Sigmoid colon (tissue), 7 donors: ENCODE measurements around the gene PARVB. TPM values are rescaled to one million over a fixed set of nuclear protein-coding genes. Genes with fewer than 3 reads are reported as not detected.

Source experiments
- DNase-seq: peaks from one replicate; pipeline ENCODE4 v3.0.0-alpha.2; 2019
- H3K27ac ChIP-seq, 4 donors: fragments of 200-600 bp; sonication (generic); one replicate each; pipeline ENCODE4 v1.5.1; 2016 to 2019; ENCODE audit warnings: mild to moderate bottlenecking in 1 of 4
- H3K27me3 ChIP-seq, 3 donors: fragments of 200-600 bp; sonication (generic); one replicate each; pipeline ENCODE4 v1.5.1; 2019; ENCODE audit warnings: mild to moderate bottlenecking in 1 of 3
- H3K36me3 ChIP-seq, 4 donors: fragments of 200-600 bp; sonication (generic); one replicate each; pipeline ENCODE4 v1.5.1; 2016 to 2019
- H3K4me1 ChIP-seq, 4 donors: fragments of 200-600 bp; sonication (generic); one replicate each; pipeline ENCODE4 v1.5.1; 2017 to 2019
- H3K4me3 ChIP-seq, 4 donors: fragments of 200-600 bp; sonication (generic); one replicate each; pipeline ENCODE4 v1.5.1; 2017 to 2019; ENCODE audit warnings: mild to moderate bottlenecking in 2 of 4, moderate library complexity in 1 of 4
- H3K9me3 ChIP-seq, 4 donors: fragments of 200-600 bp in 3 of 4; sonication (generic) in 3 of 4; one replicate each; pipeline versions ENCODE4 v1.5.1 to v1.6.1; 2013 to 2019
- EP300 ChIP-seq, 4 donors: sonication (generic); formaldehyde crosslinking; IDR thresholded peaks; one replicate each; pipeline ENCODE4 v1.6.1; 2017; ENCODE audit warnings: antibody characterized with exemption in 4 of 4
- POLR2A ChIP-seq, 2 donors: fragments of 450-650 bp; IDR thresholded peaks; one replicate each; pipeline ENCODE4 v1.6.1; 2016; ENCODE audit warnings: antibody characterized with exemption in 2 of 2, mild to moderate bottlenecking in 2 of 2, moderate library complexity in 2 of 2
- POLR2AphosphoS5 ChIP-seq, 4 donors: sonication (generic); formaldehyde crosslinking; IDR thresholded peaks; one replicate each; pipeline ENCODE4 v1.6.1; 2017; ENCODE audit warnings: antibody characterized with exemption in 4 of 4
- WGBS, 2 donors: extraction: QIAGEN DNeasy Blood & Tissue Kit; methylation state at CpG; one replicate each; pipeline ENCODE4 v1.1.7; 2013; 5-methylcytosine and 5-hydroxymethylcytosine counted together
- intact Hi-C: fragments of 100-400 bp; cut with DNase I; formaldehyde crosslinking; loops from one replicate; pipeline ENCODE4 v1.15.1; 2023
- polyA plus RNA-seq, 3 donors: library from polyadenylated mRNA; stranded (reverse); fragments of 200-250 nt; gene quantifications; one replicate each; pipeline ENCODE4 v1.2.3, GENCODE V29; 2013
- total RNA-seq, 4 donors: library from RNA; depleted of rRNA; stranded (reverse); fragments of >200 nt; gene quantifications; one replicate each; pipeline ENCODE4 v1.1.0, GENCODE V29; 2016
- TF ChIP-seq, protein P1 (sequence below), 4 experiments: fragments of 450-650 bp in 3 of 4; fragments of 200-600 bp in 1 of 4; IDR thresholded peaks; one replicate each; pipeline ENCODE4 v1.5.1; 2016 to 2019; ENCODE audit warnings: antibody characterized with exemption in 4 of 4, mild to moderate bottlenecking in 3 of 4, moderate library complexity in 2 of 4
- donor health status: healthy with polysubstance abuse.
- donor health status: Bipolar disorder and iron deficiency.
- donor health status: healthy.

The PARVB gene
- total and polyA plus RNA-seq, 7 donors, result 6.9 to 21.6 (median 18.9) TPM

DNA sequence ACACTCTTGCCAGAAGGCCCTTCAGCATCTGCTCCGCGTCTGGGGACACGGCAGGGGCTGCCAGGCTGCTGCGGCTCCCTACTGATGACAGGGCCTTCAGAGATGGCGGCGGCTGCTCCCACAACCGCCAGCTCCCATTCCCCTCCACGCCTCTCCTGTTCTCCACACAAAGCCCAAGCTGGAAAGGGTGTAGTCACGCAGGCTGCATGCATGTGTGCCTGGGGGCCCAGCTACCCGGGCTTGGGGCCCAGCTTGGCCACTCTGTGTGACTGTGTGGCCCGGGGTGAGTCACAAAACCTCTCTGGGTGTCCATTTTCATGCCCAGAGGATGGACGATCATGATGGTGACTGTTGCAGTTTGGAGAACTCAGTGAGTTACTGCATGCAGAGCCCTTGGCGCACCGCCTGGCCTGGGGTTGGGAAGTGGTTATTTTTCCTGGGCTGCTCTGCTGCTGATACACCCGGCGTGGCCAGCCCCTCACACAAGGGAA, 31.7 kb upstream of the PARVB start:
- Histone ChIP-seq H3K4me3 (no peak overlapping the region), H3K27ac (no peak overlapping the region), H3K9me3 (no peaks in the 10 kb centered on the region), H3K27me3 (no peaks in the 10 kb centered on the region), H3K4me1 (peaks cover 0 to 8% (median 0%) of the 10 kb centered on the region in 4 donors), H3K36me3 (peaks cover 25 to 90% (median 36%) of the 10 kb centered on the region in 4 donors)
- WGBS, 2 donors, result 85 to 90% methylated on average over 16 of the region's 16 CpGs
- intact Hi-C loops, result loop anchor here (5.0 to 10.0 kb wide), 2 partner anchors 95 to 332 kb away; no protein-coding TSS in a partner anchor
- peak; percentile 50 for DNase-seq
- TF ChIP-seq POLR2AphosphoS5 (IDR thresholded peaks at IDR 0.05), result no peak
- TF ChIP-seq, protein P1, sequence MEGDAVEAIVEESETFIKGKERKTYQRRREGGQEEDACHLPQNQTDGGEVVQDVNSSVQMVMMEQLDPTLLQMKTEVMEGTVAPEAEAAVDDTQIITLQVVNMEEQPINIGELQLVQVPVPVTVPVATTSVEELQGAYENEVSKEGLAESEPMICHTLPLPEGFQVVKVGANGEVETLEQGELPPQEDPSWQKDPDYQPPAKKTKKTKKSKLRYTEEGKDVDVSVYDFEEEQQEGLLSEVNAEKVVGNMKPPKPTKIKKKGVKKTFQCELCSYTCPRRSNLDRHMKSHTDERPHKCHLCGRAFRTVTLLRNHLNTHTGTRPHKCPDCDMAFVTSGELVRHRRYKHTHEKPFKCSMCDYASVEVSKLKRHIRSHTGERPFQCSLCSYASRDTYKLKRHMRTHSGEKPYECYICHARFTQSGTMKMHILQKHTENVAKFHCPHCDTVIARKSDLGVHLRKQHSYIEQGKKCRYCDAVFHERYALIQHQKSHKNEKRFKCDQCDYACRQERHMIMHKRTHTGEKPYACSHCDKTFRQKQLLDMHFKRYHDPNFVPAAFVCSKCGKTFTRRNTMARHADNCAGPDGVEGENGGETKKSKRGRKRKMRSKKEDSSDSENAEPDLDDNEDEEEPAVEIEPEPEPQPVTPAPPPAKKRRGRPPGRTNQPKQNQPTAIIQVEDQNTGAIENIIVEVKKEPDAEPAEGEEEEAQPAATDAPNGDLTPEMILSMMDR (IDR thresholded peaks at IDR 0.05), result no peak
- TF ChIP-seq EP300 (IDR thresholded peaks at IDR 0.05), result no peak

DNA sequence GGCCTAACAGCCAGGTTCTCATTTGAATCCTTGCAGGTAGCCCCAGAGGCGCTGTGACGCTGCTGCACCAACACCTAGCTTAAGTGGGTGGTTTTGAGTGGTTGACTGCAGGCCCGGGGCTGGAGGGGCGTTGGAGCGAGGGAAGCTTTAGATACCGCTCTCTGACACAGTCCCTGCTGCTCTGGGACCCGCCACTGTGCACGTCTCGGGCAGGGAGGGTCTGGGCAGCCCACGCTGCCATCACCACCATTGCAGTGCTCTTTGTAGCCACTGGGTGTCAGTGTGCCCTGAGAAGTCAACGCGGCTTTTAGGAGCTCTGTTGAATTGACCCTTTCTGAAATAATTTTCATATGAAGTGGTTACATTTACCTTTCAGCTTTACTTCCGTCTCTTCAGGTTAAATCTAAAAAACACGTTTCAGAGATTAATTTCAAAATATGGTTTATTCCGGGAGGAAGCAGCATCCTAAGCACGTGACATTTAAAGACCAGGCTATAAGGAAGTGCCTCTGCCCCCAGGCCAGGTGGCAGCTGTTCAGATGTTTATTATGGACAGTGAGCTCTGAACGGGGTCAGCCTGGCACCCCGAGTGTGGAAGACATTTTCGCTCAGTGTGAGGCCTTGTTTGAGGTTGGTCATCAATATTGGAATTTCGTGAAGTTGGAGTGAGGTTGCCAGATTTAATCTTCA, 30.9 kb upstream of the PARVB start:
- Histone ChIP-seq H3K27me3 (no peaks in the 10 kb centered on the region), H3K4me1 (peaks cover 0 to 8% (median 0%) of the 10 kb centered on the region in 4 donors), H3K27ac (no peak overlapping the region), H3K4me3 (no peak overlapping the region), H3K9me3 (no peaks in the 10 kb centered on the region), H3K36me3 (peaks cover 25 to 92% (median 36%) of the 10 kb centered on the region in 4 donors)
- intact Hi-C loops, result loop anchor here (1.0 to 10.0 kb wide), 3 partner anchors 94 to 633 kb away; no protein-coding TSS in a partner anchor
- DNase-seq, result peak; percentile 65
- TF ChIP-seq POLR2AphosphoS5 (IDR thresholded peaks at IDR 0.05), result no peak
- TF ChIP-seq, protein P1 (IDR thresholded peaks at IDR 0.05), result peak; percentile 90 to 95 (median 92)
- WGBS, 2 donors, result 27 to 31% methylated on average over 20 of the region's 20 CpGs

DNA sequence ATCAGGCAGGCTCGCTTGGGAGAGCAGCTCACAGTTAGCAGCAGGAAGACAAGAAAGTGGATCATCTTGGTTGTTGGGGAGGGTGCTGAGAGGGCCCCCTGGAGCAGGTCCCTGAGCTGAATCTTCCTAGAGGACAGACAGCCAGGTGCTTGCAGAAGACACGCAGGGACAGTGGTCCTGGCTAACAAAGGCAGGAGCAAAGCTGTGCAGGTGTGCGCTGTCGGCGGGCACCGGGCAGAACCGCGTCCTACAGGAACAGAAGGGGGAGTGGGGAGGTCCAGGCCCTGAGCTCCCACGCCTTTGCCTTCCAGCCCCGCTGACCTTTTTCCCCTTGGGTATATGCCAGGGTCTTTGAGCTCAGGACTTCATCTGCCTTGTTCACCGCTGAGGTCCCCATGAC, 30.1 kb upstream of the PARVB start:
- DNase-seq, result peak; percentile 53
- H3K27ac ChIP-seq, result no peak overlapping the region
- WGBS, 2 donors, result 93 to 96% methylated on average over 11 of the region's 11 CpGs
- H3K9me3 ChIP-seq, result no peaks in the 10 kb centered on the region
- peaks cover 0 to 8% (median 0%) of the 10 kb centered on the region in 4 donors for H3K4me1 ChIP-seq
- no peaks in the 10 kb centered on the region for H3K27me3 ChIP-seq
- H3K4me3 ChIP-seq, result no peak overlapping the region
- peaks cover 25 to 92% (median 36%) of the 10 kb centered on the region in 4 donors for H3K36me3 ChIP-seq
- intact Hi-C loops, result loop anchor here (5.0 to 10.0 kb wide), 2 partner anchors 93 to 331 kb away; no protein-coding TSS in a partner anchor
- TF ChIP-seq, protein P1 (IDR thresholded peaks at IDR 0.05), result no peak
- TF ChIP-seq POLR2AphosphoS5 (IDR thresholded peaks at IDR 0.05), result no peak
- no peak for TF ChIP-seq EP300 (IDR thresholded peaks at IDR 0.05)
- no peak for TF ChIP-seq POLR2A (IDR thresholded peaks at IDR 0.05)

DNA sequence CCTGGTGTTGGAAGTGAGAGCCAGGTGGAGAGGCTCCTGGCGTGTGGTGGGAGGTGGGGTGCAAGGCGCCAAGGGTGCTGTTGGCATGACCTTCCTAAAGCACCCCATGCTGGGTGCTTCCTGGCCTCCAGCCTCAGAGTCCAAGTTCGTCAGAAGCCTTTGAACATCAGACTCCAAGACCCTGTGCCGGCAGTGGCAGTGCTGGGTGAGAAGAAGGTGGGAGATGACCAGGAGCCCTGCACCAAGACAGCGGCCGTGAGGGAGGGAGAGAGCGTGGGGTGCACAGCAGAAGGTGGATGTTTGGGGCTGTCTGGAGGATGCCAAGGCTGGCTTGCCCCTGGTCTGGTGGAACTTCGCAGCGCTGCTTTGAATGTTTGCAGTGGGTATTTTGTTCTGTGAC, 29.7 kb upstream of the PARVB start:
- DNase-seq, result peak; percentile 56
- intact Hi-C loops, result loop anchor here (5.0 to 10.0 kb wide), 2 partner anchors 93 to 330 kb away; no protein-coding TSS in a partner anchor
- 86 to 96% methylated on average over 9 of the region's 9 CpGs for WGBS, 2 donors
- no peaks in the 10 kb centered on the region for H3K9me3 ChIP-seq
- TF ChIP-seq POLR2A (IDR thresholded peaks at IDR 0.05) (no peak), EP300 (IDR thresholded peaks at IDR 0.05) (no peak), POLR2AphosphoS5 (IDR thresholded peaks at IDR 0.05) (no peak)
- TF ChIP-seq, protein P1 (IDR thresholded peaks at IDR 0.05), result no peak
- no peaks in the 10 kb centered on the region for H3K27me3 ChIP-seq
- peaks cover 0 to 8% (median 0%) of the 10 kb centered on the region in 4 donors for H3K4me1 ChIP-seq
- H3K4me3 ChIP-seq, result no peak overlapping the region
- H3K27ac ChIP-seq, result no peak overlapping the region
- H3K36me3 ChIP-seq, result peaks cover 21 to 92% (median 34%) of the 10 kb centered on the region in 4 donors
